PC-9 (cell line): ENCODE data around the gene CHFR.

Experiments used
- EZH2 ChIP-seq: fragments of 200-600 bp; sonication (generic); IDR thresholded peaks from 2 replicates; pipeline ENCODE4 v1.8.0; 2017; ENCODE audit warnings: antibody characterized with exemption, low read depth
- TF ChIP-seq, protein P1 (sequence below): fragments of 200-600 bp; sonication (generic); conservative IDR thresholded peaks from 2 replicates; pipeline ENCODE4 v1.6.1; 2017; ENCODE audit warnings: mixed run types, antibody characterized with exemption, mild to moderate bottlenecking, moderate library complexity

DNA sequence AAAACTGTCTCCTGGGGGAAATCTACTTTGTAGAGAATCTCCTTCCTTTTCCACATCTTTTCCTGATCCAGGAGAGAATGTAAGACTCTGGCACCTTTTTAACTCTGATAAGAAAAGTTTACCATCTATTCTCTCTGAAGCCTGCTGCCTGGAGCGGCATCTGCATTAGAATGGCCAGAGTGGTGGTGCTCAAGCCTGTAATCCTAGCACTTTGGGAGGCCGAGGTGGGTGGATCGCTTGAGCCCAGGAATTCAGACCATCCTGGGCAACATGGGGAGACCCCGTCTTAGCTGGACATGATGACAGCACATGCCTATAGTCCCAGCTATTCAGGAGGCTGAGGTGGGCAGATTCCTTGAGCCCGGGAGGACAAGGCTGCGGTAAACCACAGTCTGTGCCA lies 1.4 kb upstream of the CHFR start:
- no peak for TF ChIP-seq EZH2
- TF ChIP-seq, protein P1, sequence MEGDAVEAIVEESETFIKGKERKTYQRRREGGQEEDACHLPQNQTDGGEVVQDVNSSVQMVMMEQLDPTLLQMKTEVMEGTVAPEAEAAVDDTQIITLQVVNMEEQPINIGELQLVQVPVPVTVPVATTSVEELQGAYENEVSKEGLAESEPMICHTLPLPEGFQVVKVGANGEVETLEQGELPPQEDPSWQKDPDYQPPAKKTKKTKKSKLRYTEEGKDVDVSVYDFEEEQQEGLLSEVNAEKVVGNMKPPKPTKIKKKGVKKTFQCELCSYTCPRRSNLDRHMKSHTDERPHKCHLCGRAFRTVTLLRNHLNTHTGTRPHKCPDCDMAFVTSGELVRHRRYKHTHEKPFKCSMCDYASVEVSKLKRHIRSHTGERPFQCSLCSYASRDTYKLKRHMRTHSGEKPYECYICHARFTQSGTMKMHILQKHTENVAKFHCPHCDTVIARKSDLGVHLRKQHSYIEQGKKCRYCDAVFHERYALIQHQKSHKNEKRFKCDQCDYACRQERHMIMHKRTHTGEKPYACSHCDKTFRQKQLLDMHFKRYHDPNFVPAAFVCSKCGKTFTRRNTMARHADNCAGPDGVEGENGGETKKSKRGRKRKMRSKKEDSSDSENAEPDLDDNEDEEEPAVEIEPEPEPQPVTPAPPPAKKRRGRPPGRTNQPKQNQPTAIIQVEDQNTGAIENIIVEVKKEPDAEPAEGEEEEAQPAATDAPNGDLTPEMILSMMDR = no peak
